PC-9 (cell line): Measurements from ENCODE around the gene ATG10. TPM values are rescaled to one million over a fixed set of nuclear protein-coding genes. Genes with fewer than 3 reads are reported as not detected.

Experiments used
- BruUV-seq: library from RNA; stranded (reverse); fragments of 400-500 nt; replicated peaks from 2 replicates; lab custom pipeline; 2021; lab: Mats Ljungman, UMichigan
- CTCF ChIA-PET: fragments of 300-600 bp; sonication (Branson Sonifier 250); formaldehyde crosslinking; loops from one replicate; lab custom pipeline; 2022; ENCODE audit warnings: antibody characterized with exemption; lab: Charles Lee
- POLR2A ChIA-PET: fragments of 300-600 bp; sonication (Branson Sonifier 250); formaldehyde crosslinking; loops from one replicate; lab custom pipeline; 2022; ENCODE audit warnings: antibody characterized with exemption; ENCODE audit not compliant: unreplicated experiment; lab: Charles Lee
- DNase-seq, 2 experiments: peaks; one replicate each; pipeline versions ENCODE4 v3.0.0 to v3.0.0-alpha.2; 2015 to 2022; ENCODE audit warnings: mixed read lengths in 1 of 2
- H2AFZ ChIP-seq: fragments of 200-600 bp; sonication (generic); 2 replicates; pipeline ENCODE4 v1.8.1; 2017; ENCODE audit warnings: antibody characterized with exemption
- H3F3A ChIP-seq: fragments of 200-600 bp; sonication (generic); 2 replicates; pipeline ENCODE4 v1.8.1; 2017; ENCODE audit warnings: antibody characterized with exemption, mild to moderate bottlenecking, low read depth; ENCODE audit not compliant: insufficient read depth
- H3K27ac ChIP-seq: fragments of 200-600 bp; sonication (generic); 2 replicates; pipeline ENCODE4 v1.6.1; 2016; ENCODE audit warnings: mixed run types
- H3K27me3 ChIP-seq: fragments of 200-600 bp; sonication (generic); 2 replicates; pipeline ENCODE4 v1.6.1; 2016; ENCODE audit warnings: low read depth, mixed run types; ENCODE audit not compliant: insufficient read depth
- H3K36me3 ChIP-seq: fragments of 200-600 bp; sonication (generic); 2 replicates; pipeline ENCODE4 v1.6.1; 2016; ENCODE audit warnings: low read depth, mixed run types
- H3K4me1 ChIP-seq: fragments of 200-600 bp; sonication (generic); replicated peaks from 2 replicates; pipeline ENCODE4 v1.6.1; 2016; ENCODE audit warnings: mixed run types; ENCODE audit not compliant: insufficient read depth
- H3K4me2 ChIP-seq: fragments of 200-600 bp; sonication (generic); 2 replicates; pipeline ENCODE4 v1.6.1; 2017; ENCODE audit warnings: mixed run types
- H3K4me3 ChIP-seq: fragments of 200-600 bp; sonication (generic); 2 replicates; pipeline ENCODE4 v1.6.1; 2016; ENCODE audit warnings: mixed run types
- H3K79me2 ChIP-seq: fragments of 200-600 bp; sonication (generic); 2 replicates; pipeline ENCODE4 v1.6.1; 2017; ENCODE audit warnings: low read depth, mixed run types
- H3K9me2 ChIP-seq: fragments of 200-600 bp; sonication (generic); 2 replicates; pipeline ENCODE4 v1.8.1; 2017; ENCODE audit warnings: mild to moderate bottlenecking; ENCODE audit not compliant: insufficient read depth
- H3K9me3 ChIP-seq: fragments of 200-600 bp; sonication (generic); 2 replicates; pipeline ENCODE4 v1.8.1; 2016; ENCODE audit warnings: low read depth; ENCODE audit not compliant: insufficient read depth
- H4K20me1 ChIP-seq: fragments of 200-600 bp; sonication (generic); 2 replicates; pipeline ENCODE4 v1.8.1; 2017; ENCODE audit not compliant: insufficient read depth
- EZH2 ChIP-seq: fragments of 200-600 bp; sonication (generic); IDR thresholded peaks from 2 replicates; pipeline ENCODE4 v1.8.0; 2017; ENCODE audit warnings: antibody characterized with exemption, low read depth
- intact Hi-C: fragments of 100-400 bp; cut with micrococcal nuclease; formaldehyde crosslinking; loops from one replicate; pipeline ENCODE4 v1.10.0; 2022; ENCODE audit not compliant: unreplicated experiment
- total RNA-seq: library from RNA; stranded (reverse); gene quantifications from 2 replicates; pipeline ENCODE4 v1.2.3, GENCODE V29; 2021
- TF ChIP-seq, protein P1 (sequence below): fragments of 200-600 bp; sonication (generic); conservative IDR thresholded peaks from 2 replicates; pipeline ENCODE4 v1.6.1; 2017; ENCODE audit warnings: mixed run types, antibody characterized with exemption, mild to moderate bottlenecking, moderate library complexity

The ATG10 gene
- total RNA-seq, 1 experiment from 2014 or later, result 12.7 TPM

- Histone ChIP-seq H3K36me3 (no peaks in the 10 kb centered on the region), H3K4me1 (no peaks in the 10 kb centered on the region), H3K27me3 (no peaks in the 10 kb centered on the region), H3K4me2 (no peak overlapping the region), H3K9me2 (no peaks in the 10 kb centered on the region), H4K20me1 (no peaks in the 10 kb centered on the region), H3K27ac (no peak overlapping the region), H3K9me3 (no peaks in the 10 kb centered on the region), H3K79me2 (no peaks in the 10 kb centered on the region), H2AFZ (no peak overlapping the region), H3K4me3 (no peak overlapping the region), H3F3A (no peaks in the 10 kb centered on the region)
- ChIA-PET CTCF (interaction anchor here (0.6 kb wide), 1 partner anchor 611 kb away, joined by 5 read pairs; no protein-coding TSS in a partner anchor), POLR2A (no interaction called here)
- no TSS peak for BruUV-seq
- TF ChIP-seq, protein P1, sequence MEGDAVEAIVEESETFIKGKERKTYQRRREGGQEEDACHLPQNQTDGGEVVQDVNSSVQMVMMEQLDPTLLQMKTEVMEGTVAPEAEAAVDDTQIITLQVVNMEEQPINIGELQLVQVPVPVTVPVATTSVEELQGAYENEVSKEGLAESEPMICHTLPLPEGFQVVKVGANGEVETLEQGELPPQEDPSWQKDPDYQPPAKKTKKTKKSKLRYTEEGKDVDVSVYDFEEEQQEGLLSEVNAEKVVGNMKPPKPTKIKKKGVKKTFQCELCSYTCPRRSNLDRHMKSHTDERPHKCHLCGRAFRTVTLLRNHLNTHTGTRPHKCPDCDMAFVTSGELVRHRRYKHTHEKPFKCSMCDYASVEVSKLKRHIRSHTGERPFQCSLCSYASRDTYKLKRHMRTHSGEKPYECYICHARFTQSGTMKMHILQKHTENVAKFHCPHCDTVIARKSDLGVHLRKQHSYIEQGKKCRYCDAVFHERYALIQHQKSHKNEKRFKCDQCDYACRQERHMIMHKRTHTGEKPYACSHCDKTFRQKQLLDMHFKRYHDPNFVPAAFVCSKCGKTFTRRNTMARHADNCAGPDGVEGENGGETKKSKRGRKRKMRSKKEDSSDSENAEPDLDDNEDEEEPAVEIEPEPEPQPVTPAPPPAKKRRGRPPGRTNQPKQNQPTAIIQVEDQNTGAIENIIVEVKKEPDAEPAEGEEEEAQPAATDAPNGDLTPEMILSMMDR, result no peak
- no peak for TF ChIP-seq EZH2
- intact Hi-C loops, result no loop called here
- DNase-seq, result no peak
Measured at GRCh38 chr5:82287625-82288024, 315.8 kb downstream of the ATG10 start.

GRCh38 chr5:82290005-82290404 lies 318.2 kb downstream of the ATG10 start:
- BruUV-seq, result no TSS peak

GRCh38 chr5:82290908-82291307 lies 319.1 kb downstream of the ATG10 start:
- TF ChIP-seq, protein P1, result no peak
- TF ChIP-seq EZH2, result no peak
- no peak overlapping the region for H2AFZ ChIP-seq
- no peaks in the 10 kb centered on the region for H3K4me1 ChIP-seq
- ChIA-PET CTCF (no interaction called here), POLR2A (no interaction called here)
- BruUV-seq, result no TSS peak
- H3F3A ChIP-seq, result no peaks in the 10 kb centered on the region
- no peaks in the 10 kb centered on the region for H4K20me1 ChIP-seq
- H3K27me3 ChIP-seq, result no peaks in the 10 kb centered on the region
- intact Hi-C loops, result no loop called here
- no peak for DNase-seq
- H3K4me3 ChIP-seq, result no peak overlapping the region
- no peak overlapping the region for H3K27ac ChIP-seq
- H3K36me3 ChIP-seq, result no peaks in the 10 kb centered on the region
- H3K9me3 ChIP-seq, result no peaks in the 10 kb centered on the region
- H3K79me2 ChIP-seq, result no peaks in the 10 kb centered on the region
- H3K4me2 ChIP-seq, result no peak overlapping the region
- no peaks in the 10 kb centered on the region for H3K9me2 ChIP-seq

More at GRCh38 chr5:82290005-82290404, 318.2 kb downstream of the ATG10 start:
- H3K27me3 ChIP-seq, result no peaks in the 10 kb centered on the region
- no peaks in the 10 kb centered on the region for H3K79me2 ChIP-seq
- intact Hi-C loops, result no loop called here
- H3K36me3 ChIP-seq, result no peaks in the 10 kb centered on the region
- H3K9me3 ChIP-seq, result no peaks in the 10 kb centered on the region
- TF ChIP-seq EZH2, result no peak
- TF ChIP-seq, protein P1, result no peak
- no peak for DNase-seq
- no peak overlapping the region for H3K27ac ChIP-seq
- H3K9me2 ChIP-seq, result no peaks in the 10 kb centered on the region
- CTCF ChIA-PET, result no interaction called here
- H3K4me2 ChIP-seq, result no peak overlapping the region
- POLR2A ChIA-PET, result no interaction called here
- H3K4me1 ChIP-seq, result no peaks in the 10 kb centered on the region
- H3F3A ChIP-seq, result no peaks in the 10 kb centered on the region
- no peak overlapping the region for H2AFZ ChIP-seq
- H4K20me1 ChIP-seq, result no peaks in the 10 kb centered on the region
- no peak overlapping the region for H3K4me3 ChIP-seq
